SK-N-MC (cell line): ENCODE measurements around the gene RMDN2.
"Not testable (repeated sequence)": the region's sequence is repeated elsewhere in the genome, so short reads cannot be mapped to it uniquely, and the experiment has no call there.

ENCODE experiments used
- DNase-seq: peaks from one replicate; pipeline ENCODE4 v3.0.0-alpha.2; 2011; ENCODE audit warnings: low read depth, low spot score
- H3K27ac ChIP-seq: fragments of 200-600 bp; sonication (generic); 2 replicates; pipeline ENCODE4 v1.5.1; 2016; ENCODE audit warnings: mixed run types
- H3K36me3 ChIP-seq: fragments of 200-600 bp; sonication (generic); 2 replicates; pipeline ENCODE4 v1.6.1; 2017; ENCODE audit warnings: antibody characterized with exemption, low read length, mixed read lengths; ENCODE audit not compliant: insufficient read depth
- H3K4me3 ChIP-seq: fragments of 200-600 bp; sonication (generic); 2 replicates; pipeline ENCODE4 v1.5.1; 2016
- H3K9ac ChIP-seq: fragments of 200-600 bp; sonication (generic); 2 replicates; pipeline ENCODE4 v1.8.0; 2017; ENCODE audit warnings: mixed run types, mixed read lengths; ENCODE audit not compliant: insufficient read length
- H3K9me3 ChIP-seq: fragments of 200-600 bp; sonication (generic); 2 replicates; pipeline ENCODE4 v1.6.1; 2017; ENCODE audit warnings: low read depth, mild to moderate bottlenecking, antibody characterized with exemption, low read length, moderate library complexity, mixed read lengths
- EZH2 ChIP-seq: fragments of 200-600 bp; sonication (generic); IDR thresholded peaks from one replicate; pipeline ENCODE4 v1.6.1; 2017; ENCODE audit warnings: antibody characterized with exemption
- FOXP2 ChIP-seq: optimal IDR thresholded peaks from 2 replicates; pipeline ENCODE3; 2011; ENCODE audit warnings: mild to moderate bottlenecking, moderate library complexity; ENCODE audit not compliant: insufficient read depth; ENCODE audit errors: extremely low read length, control extremely low read depth
- POLR2AphosphoS5 ChIP-seq: IDR thresholded peaks from 2 replicates; pipeline ENCODE4 v1.6.1; 2012; ENCODE audit warnings: mild to moderate bottlenecking, low read depth, low read length, borderline replicate concordance

Gene RMDN2

DNA sequence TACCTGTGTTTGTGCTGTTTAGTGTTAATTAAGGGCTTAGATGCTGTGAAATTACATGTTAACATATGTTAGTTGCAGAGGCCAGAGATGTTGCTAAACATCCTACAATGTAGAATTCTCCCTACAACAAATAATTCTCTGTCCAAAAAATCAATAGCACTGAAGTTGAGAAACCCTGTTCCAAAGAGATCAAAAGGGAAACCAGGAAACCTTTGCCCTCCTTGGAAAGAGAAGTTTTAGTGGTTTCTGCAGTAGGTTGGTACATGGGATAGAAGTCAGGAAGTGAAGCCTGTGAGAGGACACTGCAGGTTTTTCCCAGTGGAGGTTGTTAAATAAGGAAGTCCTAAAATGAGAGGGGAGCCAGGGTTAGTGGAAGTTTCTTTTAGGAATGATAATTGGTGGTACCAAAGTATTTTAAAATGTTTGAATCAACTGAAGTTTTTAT is 6.3 kb upstream of the RMDN2 start:
- Histone ChIP-seq H3K27ac (no peak overlapping the region), H3K4me3 (no peak overlapping the region), H3K9me3 (no peaks in the 10 kb centered on the region), H3K36me3 (no peaks in the 10 kb centered on the region), H3K9ac (no peak overlapping the region)
- TF ChIP-seq POLR2AphosphoS5: no peak
- TF ChIP-seq EZH2: no peak
- no peak for TF ChIP-seq FOXP2
- no peak for DNase-seq

DNA sequence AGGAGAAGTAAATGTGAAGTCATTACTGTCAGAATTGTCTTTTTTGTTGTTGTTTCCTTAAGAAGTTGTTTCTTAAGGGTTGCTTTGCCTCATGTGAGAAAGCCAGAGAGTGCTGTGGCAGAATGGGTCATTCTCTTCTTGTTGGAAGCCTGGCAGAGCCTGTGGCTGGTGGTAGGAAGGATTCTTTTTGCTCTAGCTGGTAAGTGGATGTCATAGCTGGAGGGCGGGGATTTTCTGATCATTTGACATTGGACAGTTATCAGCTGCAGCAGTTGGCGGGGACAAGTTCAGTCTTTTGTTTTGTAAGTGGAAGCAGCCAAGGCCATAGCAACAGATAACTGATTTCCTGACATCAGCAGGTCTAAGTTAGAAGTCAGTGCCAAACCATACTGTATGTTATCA is 5.5 kb upstream of the RMDN2 start:
- Histone ChIP-seq H3K9me3 (no peaks in the 10 kb centered on the region), H3K27ac (no peak overlapping the region), H3K36me3 (no peaks in the 10 kb centered on the region), H3K4me3 (no peak overlapping the region), H3K9ac (no peak overlapping the region)
- no peak for DNase-seq
- TF ChIP-seq EZH2 (no peak), POLR2AphosphoS5 (no peak), FOXP2 (no peak)

DNA sequence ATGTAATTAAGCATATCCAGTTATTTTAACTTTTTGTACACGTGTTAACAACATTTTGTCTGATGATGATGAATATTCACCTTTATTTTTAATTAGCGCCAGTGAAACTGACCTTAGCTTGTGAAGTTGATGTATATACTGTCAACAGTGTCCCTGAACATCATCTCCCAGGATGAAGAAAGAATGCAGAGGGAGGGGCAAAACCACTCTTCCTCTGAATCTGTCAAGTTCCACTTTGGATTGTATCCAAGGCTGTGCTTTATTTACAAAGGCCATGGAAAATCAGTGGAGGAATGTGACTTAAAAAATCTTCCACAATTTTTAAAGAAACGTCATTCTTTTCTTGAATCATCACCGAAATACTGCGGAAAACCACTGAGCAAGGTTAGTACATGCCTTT is 4.5 kb upstream of the RMDN2 start:
- H3K27ac ChIP-seq: no peak overlapping the region
- no peak for DNase-seq
- no peak overlapping the region for H3K4me3 ChIP-seq
- H3K9ac ChIP-seq: no peak overlapping the region
- H3K9me3 ChIP-seq: no peaks in the 10 kb centered on the region
- no peak for TF ChIP-seq EZH2
- no peak for TF ChIP-seq FOXP2
- TF ChIP-seq POLR2AphosphoS5: no peak
- no peaks in the 10 kb centered on the region for H3K36me3 ChIP-seq

DNA sequence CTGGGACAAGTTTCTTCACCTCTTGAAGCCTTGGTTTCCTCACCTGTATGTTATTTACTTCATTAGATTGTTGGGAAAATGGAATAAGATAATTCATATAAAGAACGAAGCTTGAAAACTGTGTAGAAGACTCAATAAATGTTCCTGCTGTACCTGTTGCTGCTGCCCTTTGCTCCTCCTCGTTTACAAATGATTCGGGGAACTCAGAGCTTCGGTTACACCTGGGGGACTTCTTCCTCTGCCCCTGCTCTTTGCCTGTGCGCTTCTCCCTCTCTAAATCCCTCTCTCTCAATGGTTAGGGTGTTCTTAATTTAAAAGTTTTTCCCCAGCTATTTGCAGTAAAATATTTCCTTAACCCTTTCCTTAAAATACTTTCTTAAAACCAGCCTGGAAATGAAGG is 3.3 kb upstream of the RMDN2 start:
- H3K9me3 ChIP-seq: no peaks in the 10 kb centered on the region
- H3K9ac ChIP-seq: no peak overlapping the region
- DNase-seq: no peak
- no peak overlapping the region for H3K4me3 ChIP-seq
- no peak for TF ChIP-seq POLR2AphosphoS5
- no peak for TF ChIP-seq EZH2
- no peak for TF ChIP-seq FOXP2
- H3K36me3 ChIP-seq: no peaks in the 10 kb centered on the region
- no peak overlapping the region for H3K27ac ChIP-seq

DNA sequence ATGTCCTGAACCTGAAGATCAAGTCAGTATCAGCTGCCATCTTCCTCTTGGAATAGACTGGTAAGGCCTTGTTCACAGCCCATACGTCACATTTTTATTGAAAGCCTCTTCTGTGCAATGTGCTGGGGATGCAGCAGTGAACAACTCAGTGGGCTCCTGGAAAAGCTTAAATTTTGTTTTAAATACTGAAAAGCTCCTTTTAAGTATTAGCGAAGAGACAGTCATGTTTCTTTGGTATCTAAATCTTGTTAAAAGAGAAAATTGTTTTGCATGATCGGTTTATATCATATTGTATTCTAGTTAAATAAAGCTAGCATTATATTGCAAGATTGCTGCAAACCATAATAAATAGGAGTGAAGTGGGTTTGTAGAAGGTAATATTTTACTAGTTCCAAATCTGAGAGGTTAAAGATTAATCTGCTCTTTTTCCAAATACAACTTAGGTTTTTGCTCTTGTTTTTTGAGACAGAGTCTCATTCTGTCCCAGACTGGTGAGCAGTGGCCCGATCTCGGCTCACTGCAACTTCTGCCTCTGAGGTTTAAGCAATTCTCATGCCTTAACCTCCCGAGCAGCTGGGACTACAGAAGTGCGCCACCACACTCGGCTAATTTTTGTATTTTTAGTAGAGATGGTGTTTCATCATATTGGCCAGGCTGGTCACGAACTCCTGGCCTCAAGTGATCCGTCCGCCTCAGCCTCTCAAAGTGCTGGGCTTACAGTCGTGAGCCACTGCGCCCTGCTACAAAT is 1.6 kb upstream of the RMDN2 start:
- Histone ChIP-seq H3K36me3 (no peaks in the 10 kb centered on the region), H3K27ac (no peak overlapping the region), H3K9ac (no peak overlapping the region), H3K4me3 (no peak overlapping the region), H3K9me3 (no peaks in the 10 kb centered on the region)
- TF ChIP-seq FOXP2: no peak
- no peak for TF ChIP-seq EZH2
- TF ChIP-seq POLR2AphosphoS5: no peak
- no peak for DNase-seq

DNA sequence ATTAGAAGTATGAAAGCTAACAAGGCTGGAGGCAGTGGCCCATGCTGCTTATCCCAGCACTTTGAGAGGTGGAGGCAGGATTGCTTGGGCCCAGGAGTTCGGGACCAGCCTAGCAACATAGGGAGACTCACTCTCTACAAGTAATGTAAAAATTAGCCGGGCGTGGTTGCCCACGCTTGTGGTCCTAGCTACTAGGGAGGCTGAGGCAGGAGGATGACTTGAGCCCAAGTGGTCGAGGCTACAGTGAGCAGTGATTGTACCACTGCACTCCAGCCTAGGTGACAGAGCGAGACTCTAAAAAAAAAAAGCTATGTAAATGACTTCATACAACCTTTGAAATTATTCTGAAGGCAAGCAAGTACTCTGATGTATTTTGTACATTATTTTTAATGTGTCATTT is 1.5 kb downstream of the RMDN2 start:
- no peak overlapping the region for H3K9ac ChIP-seq
- no peaks in the 10 kb centered on the region for H3K9me3 ChIP-seq
- H3K27ac ChIP-seq: no peak overlapping the region
- no peak for DNase-seq
- TF ChIP-seq FOXP2: no peak
- TF ChIP-seq POLR2AphosphoS5: no peak
- TF ChIP-seq EZH2: no peak
- H3K36me3 ChIP-seq: no peaks in the 10 kb centered on the region
- H3K4me3 ChIP-seq: no peak overlapping the region

DNA sequence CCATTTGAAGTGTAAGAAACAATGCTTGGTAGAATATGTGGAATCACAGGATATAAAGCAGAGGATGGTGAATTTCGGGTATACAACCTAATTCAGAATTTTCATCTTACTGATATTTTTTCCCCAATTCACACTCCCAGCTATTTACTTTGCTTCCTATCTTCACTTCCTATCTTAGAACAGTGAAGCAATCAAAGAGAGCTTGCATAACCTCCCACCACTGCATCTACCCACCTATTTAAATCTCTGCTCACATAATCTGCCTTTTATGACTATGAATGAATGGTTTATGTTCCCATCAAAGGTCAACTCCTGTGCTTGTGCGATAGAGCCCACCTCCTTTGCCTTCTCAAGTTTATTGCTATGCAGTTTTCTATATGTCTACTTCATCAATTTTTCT is 3.3 kb downstream of the RMDN2 start:
- no peaks in the 10 kb centered on the region for H3K9me3 ChIP-seq

DNA sequence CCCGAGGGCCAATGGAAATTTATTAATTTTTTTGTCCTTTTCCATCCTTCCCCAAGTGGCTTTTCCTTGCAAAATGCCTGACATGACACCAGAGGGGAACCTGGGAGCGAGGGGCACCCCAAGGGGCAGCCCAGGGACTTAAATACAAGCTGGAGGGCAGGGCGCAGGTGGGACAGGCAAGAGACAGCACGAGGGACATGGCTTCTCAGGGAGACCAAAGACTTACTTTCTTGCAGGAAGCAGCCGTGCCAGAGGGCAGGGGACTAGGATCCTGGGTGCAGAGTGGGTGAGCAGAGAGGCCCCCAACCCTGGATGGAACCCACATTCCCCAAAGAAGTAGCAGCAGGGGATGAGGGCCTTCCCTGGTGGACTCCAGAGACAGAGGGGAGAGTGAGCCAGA is 5.3 kb downstream of the RMDN2 start:
- DNase-seq, H3K36me3 ChIP-seq, H3K9ac ChIP-seq, H3K4me3 ChIP-seq, H3K27ac ChIP-seq, H3K9me3 ChIP-seq: not testable (repeated sequence)

More for the DNA sequence above, 3.3 kb downstream of the RMDN2 start:
- no peak overlapping the region for H3K27ac ChIP-seq
- no peak overlapping the region for H3K4me3 ChIP-seq
- no peak overlapping the region for H3K9ac ChIP-seq
- no peaks in the 10 kb centered on the region for H3K36me3 ChIP-seq
- no peak for DNase-seq
- no peak for TF ChIP-seq EZH2
- no peak for TF ChIP-seq POLR2AphosphoS5
- no peak for TF ChIP-seq FOXP2

DNA sequence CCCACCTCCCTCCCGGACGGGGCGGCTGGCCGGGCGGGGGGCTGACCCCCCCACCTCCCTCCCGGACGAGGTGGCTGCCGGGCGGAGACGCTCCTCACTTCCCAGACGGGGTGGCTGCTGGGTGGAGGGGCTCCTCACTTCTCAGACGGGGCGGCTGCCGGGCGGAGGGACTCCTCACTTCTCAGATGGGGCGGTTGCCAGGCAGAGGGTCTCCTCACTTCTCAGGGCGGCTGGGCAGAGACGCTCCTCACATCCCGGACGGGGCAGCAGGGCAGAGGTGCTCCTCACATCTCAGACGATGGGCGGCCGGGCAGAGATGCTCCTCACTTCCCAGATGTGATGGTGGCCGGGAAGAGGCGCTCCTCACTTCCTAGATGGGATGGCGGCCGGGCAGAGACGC is 7.8 kb downstream of the RMDN2 start:
- H3K36me3 ChIP-seq, H3K9ac ChIP-seq, DNase-seq, H3K27ac ChIP-seq, H3K9me3 ChIP-seq, H3K4me3 ChIP-seq: not testable (repeated sequence)
